A673 (cell line): Measurements from ENCODE around the gene TASP1.

Experiments used
- EZH2 ChIP-seq: fragments of 200-600 bp; sonication (generic); IDR thresholded peaks from 2 replicates; pipeline ENCODE4 v1.6.1; 2017; ENCODE audit warnings: borderline replicate concordance, low read depth, mild to moderate bottlenecking, mixed read lengths, antibody characterized with exemption, low read length; ENCODE audit not compliant: poor library complexity, severe bottlenecking
- TF ChIP-seq, protein P1 (sequence below): fragments of 300-800, 200-600 bp; sonication (generic); conservative IDR thresholded peaks from 2 replicates; pipeline ENCODE4 v1.5.1; 2017; ENCODE audit warnings: low read depth, mild to moderate bottlenecking, antibody characterized with exemption, low read length, moderate library complexity, mixed read lengths

DNA sequence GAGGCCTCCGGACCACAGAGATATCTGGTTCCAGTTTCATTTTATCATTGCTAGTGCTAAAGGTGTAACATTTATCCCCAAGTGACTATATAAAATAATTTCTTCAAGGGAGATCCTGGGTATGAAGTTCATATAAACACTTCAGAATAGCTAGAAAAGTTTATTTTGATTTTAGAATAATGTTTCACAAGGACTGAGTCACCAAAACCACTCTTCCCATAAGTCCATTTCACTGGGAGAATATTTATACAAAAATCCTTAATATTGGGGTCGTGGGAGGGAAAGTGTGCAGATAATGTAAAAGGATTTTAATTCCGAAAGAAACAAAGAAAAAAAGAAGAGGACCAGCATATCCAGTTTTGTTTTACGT lies 289.5 kb downstream of the TASP1 start:
- TF ChIP-seq, protein P1, sequence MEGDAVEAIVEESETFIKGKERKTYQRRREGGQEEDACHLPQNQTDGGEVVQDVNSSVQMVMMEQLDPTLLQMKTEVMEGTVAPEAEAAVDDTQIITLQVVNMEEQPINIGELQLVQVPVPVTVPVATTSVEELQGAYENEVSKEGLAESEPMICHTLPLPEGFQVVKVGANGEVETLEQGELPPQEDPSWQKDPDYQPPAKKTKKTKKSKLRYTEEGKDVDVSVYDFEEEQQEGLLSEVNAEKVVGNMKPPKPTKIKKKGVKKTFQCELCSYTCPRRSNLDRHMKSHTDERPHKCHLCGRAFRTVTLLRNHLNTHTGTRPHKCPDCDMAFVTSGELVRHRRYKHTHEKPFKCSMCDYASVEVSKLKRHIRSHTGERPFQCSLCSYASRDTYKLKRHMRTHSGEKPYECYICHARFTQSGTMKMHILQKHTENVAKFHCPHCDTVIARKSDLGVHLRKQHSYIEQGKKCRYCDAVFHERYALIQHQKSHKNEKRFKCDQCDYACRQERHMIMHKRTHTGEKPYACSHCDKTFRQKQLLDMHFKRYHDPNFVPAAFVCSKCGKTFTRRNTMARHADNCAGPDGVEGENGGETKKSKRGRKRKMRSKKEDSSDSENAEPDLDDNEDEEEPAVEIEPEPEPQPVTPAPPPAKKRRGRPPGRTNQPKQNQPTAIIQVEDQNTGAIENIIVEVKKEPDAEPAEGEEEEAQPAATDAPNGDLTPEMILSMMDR = no peak
- TF ChIP-seq EZH2 = no peak
